ENCODE measurements around the gene ATP5MC3.
A peak's percentile ranks its signal among the peaks of the same experiment; 100 is the strongest.

The ATP5MC3 gene

DNA sequence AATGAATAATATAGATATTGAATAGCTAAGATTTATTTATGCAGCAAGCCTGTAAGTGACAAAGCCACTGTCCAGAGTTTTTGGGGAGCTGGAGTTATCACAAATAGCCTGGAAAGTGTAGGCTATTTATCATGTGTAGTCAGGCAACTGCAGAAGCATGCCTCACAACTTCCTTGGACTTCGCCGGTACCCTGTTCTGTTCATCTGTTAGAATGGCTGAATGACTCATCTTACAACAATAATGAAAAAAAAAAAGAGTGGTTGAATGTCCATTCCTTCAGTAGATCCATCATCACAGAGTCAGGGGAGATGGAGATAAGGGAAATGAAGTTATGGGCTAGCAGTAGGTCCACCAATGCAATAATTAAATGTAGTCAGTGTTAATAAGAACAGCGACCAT, 24.0 kb upstream of the ATP5MC3 start:
- TF ChIP-seq, protein P1, sequence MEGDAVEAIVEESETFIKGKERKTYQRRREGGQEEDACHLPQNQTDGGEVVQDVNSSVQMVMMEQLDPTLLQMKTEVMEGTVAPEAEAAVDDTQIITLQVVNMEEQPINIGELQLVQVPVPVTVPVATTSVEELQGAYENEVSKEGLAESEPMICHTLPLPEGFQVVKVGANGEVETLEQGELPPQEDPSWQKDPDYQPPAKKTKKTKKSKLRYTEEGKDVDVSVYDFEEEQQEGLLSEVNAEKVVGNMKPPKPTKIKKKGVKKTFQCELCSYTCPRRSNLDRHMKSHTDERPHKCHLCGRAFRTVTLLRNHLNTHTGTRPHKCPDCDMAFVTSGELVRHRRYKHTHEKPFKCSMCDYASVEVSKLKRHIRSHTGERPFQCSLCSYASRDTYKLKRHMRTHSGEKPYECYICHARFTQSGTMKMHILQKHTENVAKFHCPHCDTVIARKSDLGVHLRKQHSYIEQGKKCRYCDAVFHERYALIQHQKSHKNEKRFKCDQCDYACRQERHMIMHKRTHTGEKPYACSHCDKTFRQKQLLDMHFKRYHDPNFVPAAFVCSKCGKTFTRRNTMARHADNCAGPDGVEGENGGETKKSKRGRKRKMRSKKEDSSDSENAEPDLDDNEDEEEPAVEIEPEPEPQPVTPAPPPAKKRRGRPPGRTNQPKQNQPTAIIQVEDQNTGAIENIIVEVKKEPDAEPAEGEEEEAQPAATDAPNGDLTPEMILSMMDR (conservative IDR thresholded peaks at IDR 0.05), result no peak
- H3K27ac ChIP-seq, result no peak overlapping the region

DNA sequence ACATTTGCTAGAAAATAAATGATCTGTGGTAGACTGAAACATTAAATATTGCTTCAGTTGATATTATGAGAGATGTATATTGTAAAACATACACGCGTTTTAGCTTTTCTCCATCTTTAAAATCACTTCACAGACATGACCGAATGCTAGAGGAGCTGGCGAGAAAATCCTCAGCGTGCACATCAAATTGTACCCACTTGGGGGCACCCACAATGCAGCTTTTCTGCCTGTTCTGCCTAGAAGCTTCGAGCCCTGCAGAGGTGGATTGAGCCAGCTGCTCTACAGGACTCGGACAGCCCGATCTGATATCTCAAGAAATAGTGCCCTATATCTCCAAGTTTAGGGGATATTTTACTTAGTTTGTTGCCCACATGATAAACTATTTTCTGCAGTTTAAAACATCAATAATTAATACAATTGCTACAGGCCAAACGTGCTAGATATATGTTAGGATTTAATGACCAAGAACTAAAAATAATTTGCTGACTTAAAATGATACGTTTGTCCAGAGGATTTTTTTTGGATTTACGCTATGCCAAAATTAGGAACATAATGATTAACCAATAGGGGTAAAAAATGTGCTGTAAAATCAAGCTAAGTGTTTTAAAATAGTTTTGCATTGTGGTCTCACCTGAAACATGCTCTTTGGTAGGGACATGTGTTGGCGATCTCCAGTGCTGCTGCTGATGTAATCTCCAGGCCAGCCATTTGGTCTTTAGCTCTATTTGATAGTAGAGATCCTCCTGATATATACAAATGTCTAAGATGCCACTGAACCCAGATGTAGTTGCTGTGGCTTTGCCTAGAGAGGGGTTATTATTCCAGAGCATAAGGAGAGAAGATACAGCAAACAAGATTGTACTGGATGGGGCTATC, 22.3 kb upstream of the ATP5MC3 start:
- no peak overlapping the region for H3K27ac ChIP-seq
- TF ChIP-seq, protein P1 (conservative IDR thresholded peaks at IDR 0.05), result peak; percentile 87

DNA sequence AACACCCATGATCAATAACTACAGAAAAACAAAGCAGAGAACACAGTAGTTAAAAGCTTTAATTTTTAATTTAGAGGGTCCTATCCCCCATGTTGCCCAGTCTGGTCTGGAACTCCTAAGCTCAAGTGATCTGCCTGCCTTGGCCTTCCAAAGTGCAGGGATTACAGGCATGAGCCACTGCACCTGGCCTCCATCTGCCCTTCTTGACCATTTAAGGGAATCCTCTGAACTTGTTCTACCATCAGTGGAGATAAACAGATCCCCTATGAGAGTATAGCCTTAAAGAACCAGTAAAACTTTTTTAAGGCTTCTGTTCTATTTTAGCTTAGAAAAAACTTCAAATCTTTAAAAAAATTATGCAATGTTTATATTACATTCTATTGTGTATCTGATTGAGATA, 13.5 kb upstream of the ATP5MC3 start:
- H3K27ac ChIP-seq, result no peak overlapping the region
- TF ChIP-seq, protein P1 (conservative IDR thresholded peaks at IDR 0.05), result no peak

DNA sequence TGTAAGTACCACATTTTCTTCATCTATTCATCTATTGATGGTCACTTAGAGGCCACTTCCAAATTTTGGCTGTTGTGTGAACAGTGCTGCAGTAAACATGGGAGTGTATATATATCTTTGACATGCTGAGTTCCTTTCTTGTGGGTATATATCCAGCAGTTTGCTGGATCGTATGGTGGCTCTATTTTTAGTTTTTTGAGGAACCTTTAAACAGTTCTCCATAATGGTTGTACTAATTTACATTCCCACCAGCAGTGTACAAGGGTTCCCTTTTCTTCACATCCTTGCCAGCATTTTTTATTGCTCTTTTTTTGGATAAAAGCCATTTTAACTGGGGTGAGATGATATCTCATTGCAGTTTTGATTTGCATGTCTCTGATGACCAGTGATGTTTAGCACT, 7.3 kb upstream of the ATP5MC3 start:
- H3K27ac ChIP-seq, result peak overlapping the region; percentile 8; the same call in 1 of the 2 replicates
- TF ChIP-seq, protein P1 (conservative IDR thresholded peaks at IDR 0.05), result no peak

DNA sequence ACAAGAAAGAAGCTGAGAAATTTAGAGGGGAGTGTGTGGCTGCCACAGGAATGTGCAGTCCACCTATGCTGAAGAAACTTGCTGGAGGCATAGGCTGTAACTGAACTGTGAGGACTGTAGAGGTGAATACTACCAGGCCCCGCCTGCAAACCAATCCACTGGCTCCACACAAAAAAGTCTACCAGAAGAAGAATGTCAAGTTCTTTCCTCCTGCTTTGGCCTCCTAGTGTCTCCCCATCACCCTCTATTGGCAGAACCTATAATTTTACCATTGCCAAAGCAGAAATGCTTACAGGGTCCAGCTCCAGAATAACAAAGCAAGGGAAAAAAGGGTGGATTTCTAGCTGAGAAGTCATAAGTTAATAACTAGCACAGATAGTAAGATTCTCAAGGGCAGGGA, 5.9 kb upstream of the ATP5MC3 start:
- TF ChIP-seq, protein P1 (conservative IDR thresholded peaks at IDR 0.05), result 0 out of 2 replicates have a peak, but pooled peaks have one; percentile 8
- no peak overlapping the region for H3K27ac ChIP-seq

DNA sequence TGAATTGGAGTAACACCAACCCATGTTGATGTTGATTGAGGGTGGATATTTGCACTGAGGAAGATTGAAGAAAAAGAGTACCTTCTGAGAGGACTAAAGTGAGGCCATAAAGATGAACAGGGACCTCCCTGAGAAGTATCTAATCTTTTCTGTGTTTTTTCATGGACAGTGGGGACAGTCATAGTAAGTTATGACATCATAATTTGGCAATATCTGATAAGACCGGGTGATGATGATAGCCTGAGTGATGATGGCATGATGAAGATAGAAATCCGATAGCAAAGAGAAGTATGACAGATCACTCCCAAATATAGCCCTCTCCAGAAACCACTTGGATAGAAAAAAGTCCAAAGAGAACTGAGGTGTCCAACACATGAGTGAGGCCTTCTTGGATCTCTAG, 2.2 kb upstream of the ATP5MC3 start:
- no peak overlapping the region for H3K27ac ChIP-seq
- TF ChIP-seq, protein P1 (conservative IDR thresholded peaks at IDR 0.05), result no peak

DNA sequence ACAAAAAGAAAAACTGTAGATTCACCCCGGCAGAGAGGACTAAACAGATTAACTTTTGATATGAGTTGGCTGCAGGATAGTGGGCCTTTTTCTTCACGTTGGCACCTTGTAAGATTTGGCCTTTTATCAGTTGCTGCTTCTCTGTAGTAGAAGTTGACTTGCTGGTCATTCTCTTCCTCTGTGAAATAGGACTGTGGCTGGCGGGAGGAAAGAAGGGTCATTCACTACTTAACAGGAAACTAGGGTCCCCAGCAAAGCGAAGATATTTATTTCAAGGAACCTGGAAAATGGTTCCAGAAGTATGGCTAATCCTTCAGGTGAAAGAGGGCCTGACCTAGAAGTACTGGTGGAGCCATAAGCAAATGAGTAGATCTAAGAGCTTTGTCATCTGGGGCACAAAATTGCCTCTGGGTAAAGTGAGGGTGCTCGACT, 383 bp upstream of the ATP5MC3 start:
- TF ChIP-seq, protein P1 (conservative IDR thresholded peaks at IDR 0.05), result no peak
- H3K27ac ChIP-seq, result peak overlapping the region; percentile 93
